ENCODE results near the gene MRGPRD. TPM values are rescaled to one million over a fixed set of nuclear protein-coding genes. Genes with fewer than 3 reads are reported as not detected.

The MRGPRD gene
- total RNA-seq, 4 donors from 2014 or later, result not detected

GRCh38 chr11:68948935-68949334, 31.9 kb downstream of the MRGPRD start:
- 96% methylated on average over 17 of the region's 17 CpGs for WGBS
- Histone ChIP-seq H3K27ac (no peak overlapping the region), H3K4me3 (no peak overlapping the region), H3K27me3 (no peaks in the 10 kb centered on the region), H3K9me3 (no peaks in the 10 kb centered on the region), H3K36me3 (no peaks in the 10 kb centered on the region), H3K4me1 (peaks cover 10% of the 10 kb centered on the region)
- TF ChIP-seq EP300 (IDR thresholded peaks at IDR 0.05) (no peak), POLR2AphosphoS5 (IDR thresholded peaks at IDR 0.05) (no peak)
- TF ChIP-seq, protein P1, sequence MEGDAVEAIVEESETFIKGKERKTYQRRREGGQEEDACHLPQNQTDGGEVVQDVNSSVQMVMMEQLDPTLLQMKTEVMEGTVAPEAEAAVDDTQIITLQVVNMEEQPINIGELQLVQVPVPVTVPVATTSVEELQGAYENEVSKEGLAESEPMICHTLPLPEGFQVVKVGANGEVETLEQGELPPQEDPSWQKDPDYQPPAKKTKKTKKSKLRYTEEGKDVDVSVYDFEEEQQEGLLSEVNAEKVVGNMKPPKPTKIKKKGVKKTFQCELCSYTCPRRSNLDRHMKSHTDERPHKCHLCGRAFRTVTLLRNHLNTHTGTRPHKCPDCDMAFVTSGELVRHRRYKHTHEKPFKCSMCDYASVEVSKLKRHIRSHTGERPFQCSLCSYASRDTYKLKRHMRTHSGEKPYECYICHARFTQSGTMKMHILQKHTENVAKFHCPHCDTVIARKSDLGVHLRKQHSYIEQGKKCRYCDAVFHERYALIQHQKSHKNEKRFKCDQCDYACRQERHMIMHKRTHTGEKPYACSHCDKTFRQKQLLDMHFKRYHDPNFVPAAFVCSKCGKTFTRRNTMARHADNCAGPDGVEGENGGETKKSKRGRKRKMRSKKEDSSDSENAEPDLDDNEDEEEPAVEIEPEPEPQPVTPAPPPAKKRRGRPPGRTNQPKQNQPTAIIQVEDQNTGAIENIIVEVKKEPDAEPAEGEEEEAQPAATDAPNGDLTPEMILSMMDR (IDR thresholded peaks at IDR 0.05), result no peak
- DNase-seq (ENCODE audit: low spot score in 2 of 2), result no peak

DNA sequence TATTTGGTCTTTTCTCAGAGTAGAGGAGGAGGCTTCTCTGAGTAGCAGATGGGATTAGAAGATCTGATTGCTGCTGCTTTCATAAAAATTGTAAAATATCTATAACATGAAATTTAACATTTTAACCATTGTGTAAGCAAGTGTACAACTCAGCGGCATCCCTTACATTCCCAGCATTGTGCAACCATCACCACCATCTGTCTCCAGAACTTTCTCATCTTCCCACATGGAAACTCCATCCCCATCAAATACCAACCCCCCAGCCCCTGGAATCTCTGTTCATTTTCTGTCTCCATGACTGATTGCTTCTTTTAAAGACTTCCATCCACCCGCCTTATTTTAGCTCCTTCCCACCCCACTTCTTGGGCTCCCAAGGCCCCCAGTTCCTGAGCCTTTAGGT, 32.3 kb downstream of the MRGPRD start:
- Histone ChIP-seq H3K27ac (no peak overlapping the region), H3K9me3 (no peaks in the 10 kb centered on the region), H3K4me3 (no peak overlapping the region), H3K4me1 (peaks cover 12% of the 10 kb centered on the region), H3K27me3 (no peaks in the 10 kb centered on the region), H3K36me3 (no peaks in the 10 kb centered on the region)
- DNase-seq (ENCODE audit: low spot score in 2 of 2), result no peak
- TF ChIP-seq EP300 (IDR thresholded peaks at IDR 0.05), result no peak
- no peak for TF ChIP-seq POLR2AphosphoS5 (IDR thresholded peaks at IDR 0.05)
- no peak for TF ChIP-seq POLR2A (IDR thresholded peaks at IDR 0.05)
- TF ChIP-seq, protein P1 (IDR thresholded peaks at IDR 0.05), result no peak
- 89% methylated on average over 2 of the region's 2 CpGs for WGBS

DNA sequence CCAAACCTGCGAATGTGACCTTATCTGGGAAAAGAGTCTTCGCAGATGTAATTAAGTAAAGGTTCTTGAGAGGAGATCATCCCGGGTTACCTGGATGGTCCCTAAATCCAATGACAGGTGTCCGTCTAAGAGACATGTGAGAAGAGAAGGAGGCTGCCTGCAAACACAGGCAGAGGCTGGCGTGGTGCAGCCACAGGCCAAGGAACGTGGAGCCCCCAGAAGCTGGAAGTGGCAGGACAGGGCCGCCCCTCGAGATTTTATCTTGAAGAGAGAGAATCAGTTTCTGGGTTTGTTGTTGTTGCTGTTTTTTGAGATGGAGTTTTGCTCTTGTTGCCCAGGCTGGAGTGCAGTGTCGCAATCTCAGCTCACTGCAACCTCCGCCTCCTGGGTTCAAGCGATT, 33.6 kb downstream of the MRGPRD start:
- H3K27ac ChIP-seq, result no peak overlapping the region
- no peak for DNase-seq (ENCODE audit: low spot score in 2 of 2)
- no peak overlapping the region for H3K4me3 ChIP-seq
- WGBS, result 81% methylated on average over 11 of the region's 11 CpGs
- TF ChIP-seq, protein P1 (IDR thresholded peaks at IDR 0.05), result no peak
- TF ChIP-seq EP300 (IDR thresholded peaks at IDR 0.05), result no peak
- TF ChIP-seq POLR2A (IDR thresholded peaks at IDR 0.05), result no peak
- no peak for TF ChIP-seq POLR2AphosphoS5 (IDR thresholded peaks at IDR 0.05)
- no peaks in the 10 kb centered on the region for H3K27me3 ChIP-seq
- H3K36me3 ChIP-seq, result no peaks in the 10 kb centered on the region
- H3K9me3 ChIP-seq, result no peaks in the 10 kb centered on the region
- H3K4me1 ChIP-seq, result peaks cover 12% of the 10 kb centered on the region

GRCh38 chr11:68946416-68947090, 34.2 kb downstream of the MRGPRD start:
- DNase-seq (ENCODE audit: low spot score in 2 of 2), result no peak
- peaks cover 12% of the 10 kb centered on the region for H3K4me1 ChIP-seq
- no peaks in the 10 kb centered on the region for H3K36me3 ChIP-seq
- TF ChIP-seq POLR2A (IDR thresholded peaks at IDR 0.05) (no peak), EP300 (IDR thresholded peaks at IDR 0.05) (no peak)
- H3K9me3 ChIP-seq, result no peaks in the 10 kb centered on the region
- no peaks in the 10 kb centered on the region for H3K27me3 ChIP-seq
- H3K4me3 ChIP-seq, result no peak overlapping the region
- peak overlapping the region; percentile 9 for H3K27ac ChIP-seq
- 30% methylated on average over 18 of the region's 18 CpGs for WGBS

DNA sequence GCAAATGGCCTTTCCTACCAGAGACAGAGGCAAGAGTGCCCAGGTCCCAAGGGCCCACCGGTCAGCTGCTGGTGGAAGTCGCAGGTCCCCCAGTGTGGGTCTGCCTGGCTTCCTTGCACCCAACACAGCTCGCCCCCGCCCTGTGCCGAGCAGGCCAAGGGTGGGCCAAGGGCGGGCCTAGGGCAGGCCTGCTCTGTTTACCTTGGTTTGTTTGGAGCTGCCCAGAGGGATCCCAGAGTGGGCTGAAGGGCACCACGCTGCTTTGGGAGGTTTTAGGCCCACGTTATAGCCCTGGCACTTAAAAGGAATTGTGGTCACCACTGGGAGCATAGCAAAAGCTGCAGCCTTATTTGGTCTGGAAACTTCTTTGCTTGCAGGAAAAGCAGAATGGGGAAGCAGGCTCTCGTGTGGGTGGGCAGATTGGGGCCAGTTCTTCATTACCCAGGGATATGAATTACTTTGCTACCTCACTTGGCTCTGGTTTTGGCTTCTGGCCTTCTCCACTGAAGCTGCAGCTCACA, 38.0 kb downstream of the MRGPRD start:
- Histone ChIP-seq H3K4me1 (peaks cover 12% of the 10 kb centered on the region), H3K4me3 (no peak overlapping the region), H3K27me3 (no peaks in the 10 kb centered on the region), H3K36me3 (peaks cover 30% of the 10 kb centered on the region), H3K27ac (peak overlapping the region; percentile 45), H3K9me3 (no peaks in the 10 kb centered on the region)
- no peak for TF ChIP-seq POLR2A (IDR thresholded peaks at IDR 0.05)
- DNase-seq (ENCODE audit: low spot score in 2 of 2), result no peak
- 57% methylated on average over 9 of the region's 9 CpGs for WGBS

DNA sequence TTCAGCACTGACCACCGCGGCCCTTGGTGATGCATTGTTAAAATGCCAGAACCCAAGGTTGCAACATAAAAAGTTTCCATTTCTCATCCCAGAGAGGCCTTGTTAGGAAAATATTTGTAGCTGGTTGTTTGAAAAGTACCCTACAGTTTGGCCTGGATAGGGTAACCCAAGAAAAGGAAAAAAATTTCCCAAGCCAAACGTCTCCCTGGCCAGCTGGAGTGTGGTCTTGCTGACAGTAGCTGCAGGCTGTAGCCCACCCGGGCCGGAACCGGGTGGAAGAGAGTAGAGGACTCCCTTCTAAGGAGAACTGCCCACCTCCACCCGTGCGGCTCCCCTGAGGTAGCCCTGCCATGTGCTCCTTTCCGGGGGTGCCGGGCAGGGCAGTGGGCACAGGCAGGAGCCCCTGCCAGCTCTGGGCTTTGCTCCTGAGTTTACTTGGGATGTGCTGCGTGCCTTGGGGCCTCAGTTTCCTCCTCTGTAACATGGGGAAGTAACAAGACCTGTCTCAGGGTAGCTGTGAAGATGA, 38.6 kb downstream of the MRGPRD start:
- no peak for TF ChIP-seq POLR2A (IDR thresholded peaks at IDR 0.05)
- DNase-seq (ENCODE audit: low spot score in 2 of 2), result no peak
- H3K27ac ChIP-seq, result peak overlapping the region; percentile 45

More for the DNA sequence above, 38.6 kb downstream of the MRGPRD start:
- 82% methylated on average over 9 of the region's 11 CpGs for WGBS
- no peaks in the 10 kb centered on the region for H3K9me3 ChIP-seq
- H3K4me1 ChIP-seq, result peaks cover 12% of the 10 kb centered on the region
- no peaks in the 10 kb centered on the region for H3K27me3 ChIP-seq
- H3K4me3 ChIP-seq, result no peak overlapping the region
- H3K36me3 ChIP-seq, result peaks cover 37% of the 10 kb centered on the region

Data from suprapubic skin (tissue), 4 donors.